ENCODE results near the gene ABCD3.
"Not testable (repeated sequence)": the region's sequence is repeated elsewhere in the genome, so short reads cannot be mapped to it uniquely, and the experiment has no call there.

ABCD3 gene

DNA sequence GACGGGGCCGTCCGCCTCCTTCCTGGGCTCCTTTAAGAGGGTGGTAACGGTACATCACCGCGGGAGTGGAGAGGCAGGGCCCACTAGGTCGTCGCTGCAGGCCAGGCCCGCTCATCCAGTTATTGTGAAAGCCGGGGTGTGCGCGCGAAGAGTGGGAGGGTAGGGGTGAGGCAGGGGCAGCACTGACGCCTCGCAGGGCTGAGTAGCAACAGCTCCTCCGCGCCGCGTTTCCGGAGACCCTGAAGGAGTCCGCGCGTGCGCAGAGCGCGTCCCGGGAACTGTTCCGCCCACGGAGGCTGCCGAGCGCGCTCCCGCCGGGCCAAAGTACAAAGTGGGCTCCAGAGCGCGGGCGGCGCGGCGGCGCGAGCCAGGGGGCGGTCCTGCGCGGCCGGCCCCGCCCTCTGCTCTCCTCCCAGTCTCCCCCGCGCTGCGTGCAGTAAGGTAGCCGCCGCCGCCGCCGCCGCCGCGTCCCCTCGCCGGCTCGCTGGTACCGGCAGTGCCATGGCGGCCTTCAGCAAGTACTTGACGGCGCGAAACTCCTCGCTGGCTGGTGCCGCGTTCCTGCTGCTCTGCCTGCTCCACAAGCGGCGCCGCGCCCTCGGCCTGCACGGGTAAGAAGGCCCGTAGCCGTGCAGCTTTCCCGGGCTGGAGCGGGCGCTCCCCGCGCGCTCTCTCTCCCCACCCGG, at the start of gene ABCD3:
ABCD3 (plus strand) TSS at position 412 of the 686 bp plus-strand sequence; CDS start at position 502, 90 bp downstream.
- peak; percentile 95 to 96 for DNase-seq (ENCODE audit: extremely low read depth in 1 of 2, low read depth in 1 of 2)

DNA sequence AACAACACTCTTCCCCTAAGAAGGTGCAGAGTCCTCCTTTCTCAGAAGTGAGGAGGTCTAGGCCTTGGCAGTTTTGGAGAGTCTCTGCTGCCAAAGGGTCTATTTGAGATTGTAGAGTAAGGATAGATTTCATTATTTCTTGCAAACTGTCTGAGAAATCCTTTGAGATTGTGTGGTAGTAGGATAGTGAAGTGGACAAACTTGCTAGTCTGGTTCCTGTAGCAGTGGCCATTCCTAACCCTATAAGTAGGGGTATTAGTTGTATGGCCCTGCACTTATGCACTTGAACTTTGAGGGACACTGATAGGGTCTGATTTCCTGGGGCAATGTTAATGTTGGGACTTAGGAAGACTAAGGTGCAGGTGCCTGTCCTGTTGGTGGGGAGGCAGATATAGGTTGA, 45.4 kb upstream of the ABCD3 start:
- DNase-seq (ENCODE audit: extremely low read depth in 1 of 2, low read depth in 1 of 2): not testable (repeated sequence)

DNA sequence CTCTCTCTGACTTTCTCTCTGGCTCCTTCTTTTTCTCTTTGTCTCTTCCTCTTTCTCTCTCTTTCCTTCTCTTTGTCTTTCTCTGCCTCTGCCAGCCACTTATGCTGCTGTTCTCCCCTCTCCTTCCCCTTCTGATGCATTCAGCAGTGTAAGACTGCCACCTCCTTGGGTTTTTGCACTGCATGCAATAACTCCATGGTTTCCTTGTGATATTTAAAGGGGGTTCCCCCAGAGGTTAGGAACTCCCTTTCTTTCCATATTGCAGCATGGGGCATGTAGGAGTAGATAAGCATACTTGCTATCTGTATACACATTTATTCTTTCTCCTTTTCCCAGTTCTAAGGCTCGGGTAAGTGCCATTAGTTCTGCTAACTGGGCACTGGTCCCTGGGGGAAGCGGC, 44.9 kb upstream of the ABCD3 start:
- DNase-seq (ENCODE audit: extremely low read depth in 1 of 2, low read depth in 1 of 2): not testable (repeated sequence)

DNA sequence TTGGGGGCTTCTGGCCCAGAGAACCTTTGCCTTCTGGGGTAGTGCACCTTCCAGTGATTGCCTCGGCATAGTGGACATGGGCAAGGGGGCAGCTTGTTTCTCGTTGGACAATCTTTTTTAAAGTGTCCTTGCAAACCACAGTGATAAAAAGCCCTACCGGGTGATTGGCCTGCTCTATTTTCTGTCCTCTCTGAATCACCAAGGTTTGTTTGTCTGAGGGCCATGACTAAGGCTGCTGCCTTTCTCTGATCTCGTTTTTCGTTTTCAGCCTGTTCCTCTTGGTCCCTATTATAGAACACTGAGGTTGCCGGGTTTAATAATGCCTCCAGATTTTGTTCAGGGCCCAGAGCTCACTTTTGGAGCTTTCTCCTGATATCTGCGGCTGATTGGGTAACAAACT, 42.5 kb upstream of the ABCD3 start:
- DNase-seq (ENCODE audit: extremely low read depth in 1 of 2, low read depth in 1 of 2): not testable (repeated sequence)

DNA sequence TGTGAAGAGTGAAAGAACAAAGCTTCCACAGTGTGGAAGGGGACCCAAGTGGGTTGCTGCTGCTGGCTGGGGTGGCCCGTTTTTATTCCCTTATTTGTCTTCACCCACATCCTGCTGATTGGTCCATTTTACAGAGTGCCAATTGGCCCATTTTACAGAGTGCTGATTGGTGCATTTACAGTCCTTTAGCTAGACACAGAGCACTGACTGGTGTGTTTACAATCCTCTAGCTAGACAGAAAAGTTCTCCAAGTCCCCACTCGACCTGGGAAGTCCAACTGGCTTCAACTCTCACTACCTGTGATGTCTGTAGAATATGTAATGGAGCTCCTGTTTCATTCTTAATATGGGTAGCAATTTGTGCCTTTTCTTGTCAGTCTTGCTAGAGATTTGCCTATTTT, 39.7 kb upstream of the ABCD3 start:
- not testable (repeated sequence) for DNase-seq (ENCODE audit: extremely low read depth in 1 of 2, low read depth in 1 of 2)

DNA sequence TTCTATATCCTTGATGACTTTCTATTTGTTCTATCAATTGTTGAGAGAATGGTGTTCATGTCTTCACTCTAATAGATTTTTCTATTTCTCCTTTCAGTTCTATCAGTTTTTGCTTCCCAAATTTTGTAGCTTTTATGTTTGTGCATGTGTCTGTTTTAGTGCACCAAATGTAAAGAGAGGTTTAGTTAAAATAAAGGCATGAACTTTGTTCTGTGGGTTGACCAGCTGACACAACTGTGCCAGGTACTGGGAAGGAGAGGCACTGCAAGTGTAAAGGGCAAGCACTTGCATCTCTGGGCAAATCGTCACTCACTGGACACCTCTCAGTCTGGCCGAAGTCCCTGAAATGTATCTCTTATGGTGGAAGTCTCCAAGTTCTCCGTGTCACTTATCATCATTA, 38.6 kb upstream of the ABCD3 start:
- no peak for DNase-seq (ENCODE audit: extremely low read depth in 1 of 2, low read depth in 1 of 2)

DNA sequence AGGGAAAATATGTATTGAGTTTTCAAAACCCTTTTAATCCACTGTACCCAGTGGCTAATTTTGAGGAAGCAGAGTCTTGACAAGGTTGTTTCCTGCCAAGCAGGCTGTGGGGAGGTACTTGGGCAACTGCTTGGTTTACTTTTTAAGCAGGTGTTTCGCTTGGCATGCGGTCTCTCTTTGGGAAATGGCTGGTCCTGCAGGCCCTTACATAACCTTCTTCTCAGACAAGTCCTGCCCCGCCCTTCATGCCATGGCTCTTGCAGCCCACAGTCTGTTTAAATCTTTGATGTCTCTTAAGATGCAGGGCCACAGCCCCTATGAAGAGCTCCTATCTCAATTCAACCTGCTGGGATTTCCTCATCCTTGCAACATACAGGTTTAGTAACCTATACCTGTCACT, 36.0 kb upstream of the ABCD3 start:
- DNase-seq (ENCODE audit: extremely low read depth in 1 of 2, low read depth in 1 of 2): no peak

DNA sequence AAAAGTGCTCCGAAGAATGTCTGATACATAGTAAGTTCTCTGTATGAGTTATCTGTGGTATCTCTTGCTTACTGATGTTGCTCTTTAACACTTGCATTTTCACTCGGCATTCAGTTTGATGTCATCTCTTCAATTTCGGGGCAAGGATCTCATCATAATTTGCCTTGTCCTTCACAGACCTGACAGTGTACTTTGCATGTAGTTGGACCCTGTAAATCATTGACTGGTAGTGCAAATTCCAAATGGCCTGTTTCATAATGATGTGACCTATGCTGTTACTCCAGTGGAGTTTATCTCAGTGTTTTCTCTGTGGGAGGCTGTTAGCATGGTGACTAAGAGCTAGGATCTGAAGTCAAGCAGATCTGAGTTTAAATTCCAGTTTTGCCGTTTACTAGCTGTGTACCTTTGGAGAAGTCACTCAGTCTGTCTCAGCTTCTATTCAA, 34.2 kb upstream of the ABCD3 start:
- DNase-seq (ENCODE audit: extremely low read depth in 1 of 2, low read depth in 1 of 2): no peak

DNA sequence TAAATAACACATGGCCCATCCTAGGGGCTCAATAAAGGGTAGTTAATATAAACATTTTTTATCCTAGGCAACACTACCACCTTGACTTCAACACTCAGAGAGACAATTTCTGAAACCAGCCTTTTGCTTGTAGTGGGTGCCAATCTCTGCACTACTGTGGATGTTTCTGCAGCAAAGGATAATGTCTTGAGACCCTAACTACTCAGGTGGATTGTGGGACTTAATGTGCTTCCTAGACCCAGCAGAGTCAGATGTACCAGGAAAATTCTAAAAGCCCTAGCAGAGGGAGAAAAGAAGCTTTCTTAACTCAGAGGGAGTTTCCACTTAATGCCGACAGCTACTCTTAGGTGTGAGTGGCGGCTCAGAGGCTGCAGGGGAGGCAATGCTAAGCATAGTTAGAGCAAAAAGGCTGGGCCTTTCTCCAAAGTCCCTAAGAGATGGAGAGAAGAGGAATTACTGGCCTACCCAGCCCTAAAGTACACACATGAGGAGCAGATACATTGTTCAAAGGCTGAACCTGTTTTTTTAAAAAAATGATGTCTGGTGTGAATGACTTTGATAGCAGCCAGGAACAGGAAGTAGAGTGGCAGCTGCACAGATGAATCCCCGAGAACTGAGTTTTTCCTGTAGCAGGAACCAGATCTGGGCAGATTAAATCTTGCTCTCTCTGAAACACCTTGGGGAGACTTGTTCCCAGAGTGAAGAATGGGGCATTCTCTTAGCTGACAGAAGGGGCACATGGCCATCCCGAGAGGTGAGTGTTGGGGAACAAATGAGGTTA, 33.5 kb upstream of the ABCD3 start:
- no peak for DNase-seq (ENCODE audit: extremely low read depth in 1 of 2, low read depth in 1 of 2)

DNA sequence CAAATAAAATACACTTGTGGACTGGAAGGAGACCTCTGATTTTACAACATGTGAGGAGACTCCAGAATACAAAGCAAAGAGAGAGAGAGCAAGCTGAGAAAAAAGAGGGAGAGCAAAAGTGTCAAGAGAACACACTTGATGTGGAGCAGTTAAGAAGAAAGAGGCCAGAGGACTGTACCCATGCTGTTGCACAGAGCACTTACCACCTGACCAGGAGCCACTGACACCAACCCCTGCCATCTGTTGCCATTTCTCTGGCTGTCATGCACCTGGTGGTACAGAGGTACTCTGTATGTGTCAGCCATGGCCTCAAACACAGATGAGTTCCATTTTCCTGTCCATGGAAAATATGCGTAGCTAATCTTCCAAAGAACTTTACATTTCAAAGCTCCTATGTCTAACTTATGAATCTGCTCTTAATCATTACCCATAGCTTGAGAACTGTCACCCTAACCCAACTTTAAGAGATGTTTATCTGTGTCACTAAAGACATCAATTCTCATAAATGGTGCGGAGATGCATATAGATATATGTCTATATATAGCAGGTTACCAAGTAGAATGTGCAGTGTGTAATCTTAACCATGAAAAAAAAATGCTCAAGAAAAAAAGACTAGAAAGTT, 32.8 kb upstream of the ABCD3 start:
- no peak for DNase-seq (ENCODE audit: extremely low read depth in 1 of 2, low read depth in 1 of 2)

DNA sequence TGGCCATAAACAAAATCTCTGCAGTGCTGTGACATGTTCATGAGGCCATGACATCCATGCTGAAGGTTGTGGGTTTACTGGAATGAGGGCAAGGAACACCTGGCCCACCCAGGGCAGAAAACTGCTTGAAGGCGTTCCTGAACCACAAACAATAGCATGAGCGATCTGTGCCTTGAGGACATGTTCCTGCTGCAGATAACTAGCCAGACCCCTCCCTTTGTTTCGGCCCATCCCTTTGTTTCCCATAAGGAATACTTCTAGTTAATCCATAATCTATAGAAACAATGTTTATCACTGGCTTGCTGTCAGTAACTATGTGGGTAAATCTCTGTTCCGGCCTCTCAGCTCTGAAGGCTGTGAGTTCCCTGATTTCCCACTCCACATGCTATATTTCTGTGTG, 28.9 kb upstream of the ABCD3 start:
- no peak for DNase-seq (ENCODE audit: extremely low read depth in 1 of 2, low read depth in 1 of 2)

DNA sequence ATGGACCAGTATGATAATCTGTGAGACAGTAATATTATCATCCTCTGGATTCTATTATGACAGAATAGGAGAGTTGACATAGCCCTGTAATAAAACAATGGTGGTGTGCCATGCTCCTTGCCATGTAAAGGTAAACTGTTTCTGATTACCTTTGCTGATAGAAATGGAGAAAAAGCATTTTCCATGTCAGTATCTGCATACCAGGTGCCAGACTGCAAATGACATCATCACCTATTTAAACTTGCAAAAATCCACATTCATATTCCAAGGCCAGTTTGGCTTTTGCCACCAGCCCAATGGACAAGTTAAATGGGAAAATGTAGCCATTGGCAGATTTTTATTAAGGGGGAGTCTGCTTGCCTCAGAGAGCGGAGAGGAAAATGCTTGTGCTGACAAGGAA, 23.9 kb upstream of the ABCD3 start:
- DNase-seq (ENCODE audit: extremely low read depth in 1 of 2, low read depth in 1 of 2): no peak

DNA sequence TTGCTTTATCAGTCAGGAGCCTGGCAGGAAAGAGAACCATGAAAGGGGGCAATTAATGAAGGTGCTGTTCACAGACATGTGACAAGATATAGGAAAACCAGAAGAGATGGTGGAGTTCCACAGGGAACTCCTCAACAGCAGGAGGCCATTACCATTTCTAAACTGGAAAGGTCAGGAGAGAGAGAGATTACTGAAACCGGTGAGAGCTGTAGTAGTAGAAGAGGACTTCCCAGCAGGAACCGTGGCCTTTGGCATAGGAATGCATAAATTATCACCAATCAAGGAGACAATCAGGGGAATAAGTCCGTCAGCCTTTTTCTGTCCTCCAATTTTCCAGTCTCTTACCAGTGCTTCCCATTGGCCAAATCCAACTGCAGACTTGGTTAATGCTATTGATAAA, 23.0 kb upstream of the ABCD3 start:
- DNase-seq (ENCODE audit: extremely low read depth in 1 of 2, low read depth in 1 of 2): no peak

DNA sequence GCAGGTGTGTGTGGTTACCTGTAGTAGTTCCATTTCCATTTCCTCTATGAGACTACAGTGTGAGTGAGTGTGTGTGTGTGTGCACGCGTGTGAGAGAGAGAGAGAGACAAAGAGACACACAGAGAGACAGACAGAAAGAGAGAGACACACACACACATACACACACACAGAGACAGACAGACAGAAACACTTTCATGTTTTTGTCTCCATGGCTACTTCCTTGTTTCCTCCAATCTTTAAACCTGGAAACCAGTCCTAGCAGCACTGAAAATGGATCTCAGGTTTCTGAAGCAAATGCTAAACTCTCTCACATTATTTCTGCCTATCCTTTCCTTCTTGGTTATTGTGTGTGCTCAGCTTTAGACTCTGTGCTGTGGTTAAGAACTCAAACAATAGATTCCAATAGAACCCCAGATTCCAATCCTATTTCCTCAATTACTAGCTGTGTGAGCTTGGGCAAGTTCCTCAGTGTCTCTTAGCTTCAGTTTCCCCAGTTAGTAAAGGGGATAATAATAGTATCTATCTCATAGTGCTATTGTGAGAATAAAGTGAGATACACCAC, 22.4 kb upstream of the ABCD3 start:
- DNase-seq (ENCODE audit: extremely low read depth in 1 of 2, low read depth in 1 of 2): no peak

DNA sequence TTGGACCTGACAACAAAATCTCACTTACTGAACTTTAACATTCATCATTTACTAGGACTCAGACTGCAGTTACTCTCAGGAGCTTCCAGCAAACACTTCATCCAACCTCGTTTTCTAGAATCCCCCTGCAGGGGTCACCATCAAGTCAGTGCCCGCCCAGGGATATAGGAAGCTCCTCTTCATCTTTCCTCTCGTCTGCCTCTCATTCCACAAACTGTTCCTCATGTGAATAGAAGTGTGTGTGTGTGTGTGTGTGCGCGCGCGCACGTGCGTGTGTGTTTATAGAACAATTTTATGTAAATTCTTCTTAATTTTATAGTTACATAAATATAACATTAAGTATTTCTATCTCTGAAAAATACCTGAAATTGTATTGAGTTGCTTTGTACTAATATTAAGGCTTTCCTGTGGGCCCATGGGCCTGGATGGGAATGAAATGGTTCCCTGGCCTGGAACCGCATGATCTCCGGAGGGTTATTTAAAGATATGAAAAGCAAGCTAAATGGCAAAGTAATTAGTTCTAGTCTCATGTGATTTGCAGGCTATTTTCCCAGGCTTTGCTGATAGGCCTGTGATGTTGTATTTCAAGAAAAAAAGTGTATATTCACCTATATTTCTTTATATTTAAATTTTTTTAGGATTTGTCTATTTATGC, 21.7 kb upstream of the ABCD3 start:
- no peak for DNase-seq (ENCODE audit: extremely low read depth in 1 of 2, low read depth in 1 of 2)

DNA sequence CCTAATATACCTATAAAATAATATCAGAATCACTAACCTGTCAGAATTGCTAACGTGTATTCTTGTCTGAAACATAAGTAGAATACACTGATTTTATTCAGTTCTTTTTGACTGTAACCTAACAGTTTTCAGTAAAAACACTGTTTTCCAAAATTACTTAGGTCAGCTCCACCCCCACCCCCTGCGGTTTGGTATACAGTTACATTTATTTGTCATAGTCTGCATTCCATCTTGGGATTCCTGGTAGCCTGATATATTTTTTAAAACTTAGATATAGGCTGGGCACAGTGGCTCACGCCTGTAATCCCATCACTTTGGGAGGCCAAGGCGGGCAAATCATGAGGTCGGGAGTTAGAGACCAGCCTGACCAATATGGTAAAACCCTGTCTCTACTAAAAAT, 19.8 kb upstream of the ABCD3 start:
- no peak for DNase-seq (ENCODE audit: extremely low read depth in 1 of 2, low read depth in 1 of 2)

DNA sequence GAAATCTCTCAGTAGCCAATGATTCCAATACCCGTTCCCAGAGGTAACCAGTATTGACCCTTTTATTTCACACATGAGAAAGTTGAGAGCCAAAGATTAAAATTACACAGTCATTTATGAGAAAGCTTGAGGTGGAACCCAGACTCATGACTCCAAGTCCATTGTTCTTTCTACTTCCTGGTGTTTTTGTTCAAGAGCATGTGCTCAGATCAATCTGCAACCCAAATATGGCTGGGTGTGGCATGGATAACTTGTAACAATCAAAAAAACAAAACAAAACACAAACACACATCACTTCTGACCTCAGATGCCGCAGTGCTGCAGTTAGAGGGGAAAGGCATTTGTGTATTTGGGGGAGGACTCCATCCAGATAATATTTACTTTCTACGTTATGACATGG, 18.7 kb upstream of the ABCD3 start:
- no peak for DNase-seq (ENCODE audit: extremely low read depth in 1 of 2, low read depth in 1 of 2)

DNA sequence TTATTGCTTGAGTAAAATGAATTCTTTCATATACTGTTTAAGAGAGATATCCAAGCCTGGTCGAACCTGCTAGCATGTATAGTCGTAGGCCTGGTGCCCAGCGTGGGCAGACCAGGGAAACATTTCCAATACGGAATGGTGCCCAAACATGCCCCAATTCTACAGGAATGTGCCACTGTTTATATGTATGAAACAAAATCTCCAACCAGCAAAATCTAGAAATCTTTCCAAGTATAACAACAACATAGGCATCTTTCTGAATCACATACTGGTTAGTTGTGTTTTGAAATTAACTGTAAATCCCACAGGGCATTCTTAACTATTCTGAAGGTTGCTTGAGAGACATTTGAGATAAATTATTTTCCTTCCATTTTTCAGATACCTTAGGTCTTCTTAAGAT, 17.0 kb upstream of the ABCD3 start:
- no peak for DNase-seq (ENCODE audit: extremely low read depth in 1 of 2, low read depth in 1 of 2)

DNA sequence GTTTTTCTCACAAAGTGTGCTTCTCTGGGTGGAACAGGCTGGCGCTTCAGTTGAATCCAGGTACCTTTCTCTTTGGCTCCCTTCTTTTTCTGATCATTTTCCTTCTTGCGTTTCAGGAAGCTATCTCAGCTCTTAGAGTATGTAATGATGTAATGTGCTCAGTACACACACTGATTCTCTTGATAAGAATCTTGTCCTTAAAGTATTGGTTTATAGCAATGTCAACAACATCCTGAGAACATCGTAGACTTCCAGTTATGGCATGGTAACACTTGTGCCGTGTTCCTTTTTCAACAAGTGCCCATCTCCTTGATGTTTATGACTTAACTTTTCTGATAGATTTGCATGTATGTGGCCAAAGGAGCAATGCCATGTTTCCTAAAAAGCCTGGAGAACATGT, 11.7 kb upstream of the ABCD3 start:
- DNase-seq (ENCODE audit: extremely low read depth in 1 of 2, low read depth in 1 of 2): no peak

DNA sequence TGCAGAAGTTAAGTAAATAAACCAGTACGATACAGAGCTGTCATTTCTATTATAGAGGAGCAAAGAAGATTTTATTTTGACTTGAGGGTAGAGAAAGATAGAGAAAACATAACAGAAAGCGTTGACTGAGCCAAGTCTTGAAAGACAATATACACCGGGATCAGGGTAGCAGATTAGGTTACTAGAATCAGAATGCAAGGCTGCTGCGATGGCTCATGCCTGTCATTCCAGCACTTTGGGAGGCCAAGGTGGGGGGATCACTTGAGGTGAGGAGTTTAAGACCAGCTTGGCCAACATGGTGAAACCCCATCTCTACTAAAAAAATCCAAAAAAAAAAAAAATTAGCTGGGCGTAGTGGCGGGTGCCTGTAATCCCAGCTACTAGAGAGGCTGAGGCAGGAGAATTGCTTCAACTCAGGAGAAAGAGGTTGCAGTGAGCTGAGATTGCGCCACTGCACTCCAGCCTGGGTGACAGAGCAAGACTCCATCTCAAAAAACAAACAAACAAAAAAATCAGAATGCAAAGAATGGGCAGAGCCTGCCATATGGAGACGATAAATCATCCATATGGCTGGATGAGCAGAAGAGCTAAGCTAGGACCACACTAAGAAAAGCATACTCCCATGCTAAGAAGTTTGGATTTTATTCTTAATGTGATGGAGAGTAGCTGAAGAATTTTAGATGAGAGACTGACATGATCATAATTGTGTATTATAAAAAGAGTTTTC, 9.9 kb upstream of the ABCD3 start:
- no peak for DNase-seq (ENCODE audit: extremely low read depth in 1 of 2, low read depth in 1 of 2)

DNA sequence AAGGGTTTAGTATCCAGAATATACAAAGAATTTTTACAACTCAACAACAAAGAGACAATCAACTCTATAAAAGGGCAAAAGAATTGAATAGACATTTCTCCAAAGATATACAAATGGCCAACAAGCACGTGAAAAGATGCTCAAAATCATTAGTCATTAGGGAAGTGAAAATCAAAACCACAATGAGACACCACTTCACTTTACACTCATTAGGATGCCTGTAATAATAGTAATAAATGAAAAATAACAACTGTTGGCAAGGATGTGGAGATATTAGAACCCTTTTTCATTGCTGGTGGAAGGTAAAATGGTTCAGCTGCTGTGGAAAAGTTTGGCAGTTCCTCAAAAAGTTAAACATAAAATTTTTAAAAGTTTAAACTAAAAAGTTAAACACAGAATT, 7.0 kb upstream of the ABCD3 start:
- no peak for DNase-seq (ENCODE audit: extremely low read depth in 1 of 2, low read depth in 1 of 2)

All from stimulated activated CD8-positive, alpha-beta memory T cell treated with anti-CD3 and anti-CD28 coated beads, Interleukin-7, amount 100 ng/mL, for 48 hours (primary cell).